Ovary (tissue), 9 donors: ENCODE results near the gene GARNL3. TPM values are rescaled to one million over a fixed set of nuclear protein-coding genes. Genes with fewer than 3 reads are reported as not detected.
A peak's percentile ranks its signal among the peaks of the same experiment; 100 is the strongest.

Experiments used
- DNase-seq, 5 donors: peaks; one replicate each; pipeline ENCODE4 v3.0.0-alpha.2; 2019 to 2020
- H3K27ac ChIP-seq, 2 donors: fragments of 200-600 bp; one replicate each; pipeline versions ENCODE4 v1.5.1 to v1.8.0; 2019 to 2022
- H3K27me3 ChIP-seq: fragments of 200-600 bp; one replicate; pipeline ENCODE4 v1.8.0; 2022
- H3K36me3 ChIP-seq: fragments of 200-600 bp; sonication (generic); one replicate; pipeline ENCODE4 v1.5.1; 2019
- H3K4me1 ChIP-seq: one replicate; pipeline ENCODE4 v1.8.1; 2013; ENCODE audit warnings: mild to moderate bottlenecking, moderate library complexity; ENCODE audit not compliant: insufficient read depth
- H3K4me3 ChIP-seq: fragments of 200-600 bp; sonication (generic); one replicate; pipeline ENCODE4 v1.5.1; 2017
- H3K9me3 ChIP-seq, 2 donors: fragments of 200-600 bp in 1 of 2; sonication (generic) in 1 of 2; one replicate each; pipeline versions ENCODE4 v1.5.1 to v1.8.1; 2013 to 2019; ENCODE audit warnings: mild to moderate bottlenecking in 1 of 2, moderate library complexity in 1 of 2
- CTCF ChIP-seq, 3 donors: fragments of 450-650 bp in 2 of 3; fragments of 200-600 bp in 1 of 3; IDR thresholded peaks; one replicate each; pipeline versions ENCODE4 v1.5.1 to v1.8.0; 2016 to 2022; ENCODE audit warnings: antibody characterized with exemption in 3 of 3, mild to moderate bottlenecking in 1 of 3
- EP300 ChIP-seq: sonication (generic); formaldehyde crosslinking; IDR thresholded peaks from one replicate; pipeline ENCODE4 v1.6.1; 2017; ENCODE audit warnings: antibody characterized with exemption
- POLR2A ChIP-seq: fragments of 450-650 bp; IDR thresholded peaks from one replicate; pipeline ENCODE4 v1.6.1; 2017; ENCODE audit warnings: antibody characterized with exemption, mild to moderate bottlenecking, moderate library complexity
- WGBS, 3 donors: extraction: QIAGEN DNeasy Blood & Tissue Kit in 1 of 3; methylation state at CpG; one replicate each; pipeline versions ENCODE4 v1.1.5 to v1.1.7; 2013 to 2017; 5-methylcytosine and 5-hydroxymethylcytosine counted together
- intact Hi-C, 4 donors: fragments of 100-400 bp; cut with DNase I; formaldehyde crosslinking; loops; one replicate each; pipeline versions ENCODE4 v1.11.0 to v1.15.1; 2022 to 2023
- polyA plus RNA-seq, 2 donors: library from polyadenylated mRNA; stranded (reverse); fragments of 200-250 nt in 1 of 2; fragments of 350-450 nt in 1 of 2; fragmentation: Illumina TruSeq in 1 of 2; extraction: RNeasy Lipid Tissue Mini Kit (QIAGEN cat#74804) in 1 of 2; gene quantifications; one replicate each; pipeline ENCODE4 v1.2.3, GENCODE V29; 2013 to 2014
- total RNA-seq, 7 donors: library from RNA; depleted of rRNA in 2 of 7; stranded (reverse); fragments of >200 nt in 2 of 7; fragmentation: NEBNext Ultra II Directional in 3 of 7; extraction: Animal tissue kit (Norgen Biotek cat#: 25700) in 3 of 7; gene quantifications; one replicate each; pipeline versions ENCODE4 v1.1.0 to v1.2.4, GENCODE V29; 2016 to 2023
- donor health status: DM: no; HTN: no; CAD: no; lungs with moderate emphysema.
- donor health status: DM: no; HTN: no; CAD: no.
- donor health status: Bipolar disorder and iron deficiency.
- donor health status: DM: yes; HTN: yes; CAD: no.
- donor health status: DM: no; HTN: no; CAD: no.
- donor health status: DM: yes; HTN: yes; CAD: no.

GARNL3 gene
- total and polyA plus RNA-seq, 9 donors: 8.9 to 30.7 (median 22.9) TPM

DNA sequence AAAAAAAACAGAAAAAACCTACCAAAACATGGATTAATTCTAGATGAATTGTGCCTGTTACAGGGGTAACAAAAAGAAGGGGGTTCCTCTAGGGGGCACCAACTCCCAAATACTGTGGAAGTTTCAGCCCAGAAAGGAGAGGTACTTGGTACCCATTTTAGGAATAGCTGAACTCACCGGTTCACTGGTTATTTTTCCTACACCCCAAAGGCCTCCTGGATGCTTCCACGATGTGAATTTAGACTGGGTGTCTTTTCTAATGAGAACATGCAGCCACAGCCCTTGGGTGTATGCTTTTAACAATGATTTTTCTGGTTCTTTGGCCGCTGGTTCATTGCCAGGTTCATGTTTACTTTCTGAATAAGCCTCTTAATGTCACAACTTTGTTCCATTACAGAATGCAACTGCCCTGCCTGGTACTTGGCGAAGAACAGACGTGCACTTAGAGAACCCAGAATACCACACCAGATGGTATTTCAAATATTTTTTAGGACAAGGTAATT, 46.7 kb downstream of the GARNL3 start:
- no peaks in the 10 kb centered on the region for H3K4me1 ChIP-seq
- intact Hi-C loops: loop anchor here in 1 of 4 donors (10.0 kb wide), 1 partner anchor 66 kb away; no protein-coding TSS in a partner anchor
- peak in 1 of 5 donors; percentile 24 for DNase-seq
- no peak overlapping the region for H3K4me3 ChIP-seq
- H3K9me3 ChIP-seq: no peaks in the 10 kb centered on the region
- no peaks in the 10 kb centered on the region for H3K36me3 ChIP-seq
- TF ChIP-seq POLR2A (no peak), CTCF (IDR thresholded peaks at IDR 0.05) (no peak), EP300 (no peak)
- 46 to 70% (median 67%) methylated on average over 5 of the region's 5 CpGs for WGBS, 3 donors
- H3K27me3 ChIP-seq: no peaks in the 10 kb centered on the region
- no peak overlapping the region for H3K27ac ChIP-seq

GRCh38 chr9:127313042-127313560, 48.5 kb downstream of the GARNL3 start:
- intact Hi-C loops: loop anchor here in 1 of 4 donors (10.0 kb wide), 1 partner anchor 68 kb away; no protein-coding TSS in a partner anchor
- no peak overlapping the region for H3K27ac ChIP-seq
- no peak for DNase-seq
- 89 to 92% (median 92%) methylated on average over 7 of the region's 7 CpGs for WGBS, 3 donors
- no peaks in the 10 kb centered on the region for H3K27me3 ChIP-seq
- H3K36me3 ChIP-seq: no peaks in the 10 kb centered on the region
- H3K4me3 ChIP-seq: no peak overlapping the region
- no peaks in the 10 kb centered on the region for H3K9me3 ChIP-seq
- no peaks in the 10 kb centered on the region for H3K4me1 ChIP-seq
- TF ChIP-seq EP300: no peak
- no peak for TF ChIP-seq CTCF (IDR thresholded peaks at IDR 0.05)
- TF ChIP-seq POLR2A: no peak

GRCh38 chr9:127314911-127315310, 50.3 kb downstream of the GARNL3 start:
- 94 to 100% (median 94%) methylated on average over 2 of the region's 2 CpGs for WGBS, 3 donors
- DNase-seq: no peak
- intact Hi-C loops: loop anchor here in 1 of 4 donors (10.0 kb wide), 1 partner anchor 70 kb away; no protein-coding TSS in a partner anchor
- no peak overlapping the region for H3K4me3 ChIP-seq
- no peaks in the 10 kb centered on the region for H3K36me3 ChIP-seq
- no peaks in the 10 kb centered on the region for H3K4me1 ChIP-seq
- H3K9me3 ChIP-seq: no peaks in the 10 kb centered on the region
- H3K27me3 ChIP-seq: no peaks in the 10 kb centered on the region
- TF ChIP-seq CTCF (IDR thresholded peaks at IDR 0.05) (no peak), EP300 (no peak), POLR2A (no peak)
- no peak overlapping the region for H3K27ac ChIP-seq

DNA sequence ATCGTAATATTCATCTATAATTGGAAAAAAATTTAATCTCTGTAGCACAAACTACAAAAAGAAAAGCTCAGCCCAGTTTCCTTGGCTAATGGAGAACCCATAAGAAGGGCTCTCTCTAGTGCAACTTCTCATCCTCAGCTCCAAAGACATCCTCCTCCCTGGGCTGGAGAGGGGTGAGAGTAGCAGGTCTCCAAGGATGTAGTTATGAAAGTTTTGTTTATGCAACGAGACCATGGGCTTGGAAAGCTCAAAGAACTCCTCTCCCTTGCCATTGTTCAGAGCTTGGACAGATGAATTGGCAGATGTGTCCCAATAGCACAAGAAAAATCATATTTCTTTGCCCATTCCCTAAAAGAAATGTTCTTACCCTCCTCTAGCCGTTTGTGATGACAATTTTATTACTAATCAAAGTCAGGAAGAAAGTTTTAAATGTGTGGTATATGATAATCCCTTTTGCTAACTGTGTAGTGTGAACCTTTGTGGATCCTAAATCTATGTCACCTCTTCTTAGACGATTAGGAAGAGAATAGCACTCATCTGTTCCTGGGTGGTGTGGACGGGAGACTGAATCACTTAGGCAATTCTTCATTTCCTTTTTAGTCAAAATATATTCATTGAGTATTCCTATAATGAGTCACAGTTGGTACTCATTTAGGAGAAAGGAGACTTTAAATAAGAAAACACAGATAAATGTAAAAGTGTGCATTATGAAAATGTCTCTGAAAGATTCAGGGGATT, 52.2 kb downstream of the GARNL3 start:
- no peak for DNase-seq
- Histone ChIP-seq H3K4me1 (no peaks in the 10 kb centered on the region), H3K9me3 (no peaks in the 10 kb centered on the region), H3K27ac (no peak overlapping the region), H3K27me3 (no peaks in the 10 kb centered on the region), H3K4me3 (no peak overlapping the region), H3K36me3 (no peaks in the 10 kb centered on the region)
- WGBS, 3 donors: 62 to 82% (median 73%) methylated on average over 5 of the region's 5 CpGs
- TF ChIP-seq POLR2A (no peak), EP300 (no peak), CTCF (IDR thresholded peaks at IDR 0.05) (no peak)
- intact Hi-C loops: loop anchor here in 1 of 4 donors (10.0 kb wide), 1 partner anchor 72 kb away; no protein-coding TSS in a partner anchor
